ENCODE results near the gene OR7A5. TPM values are rescaled to one million over a fixed set of nuclear protein-coding genes. Genes with fewer than 3 reads are reported as not detected.

OR7A5 gene
- polyA plus RNA-seq, 1 donor from 2014 or later, result not detected

DNA sequence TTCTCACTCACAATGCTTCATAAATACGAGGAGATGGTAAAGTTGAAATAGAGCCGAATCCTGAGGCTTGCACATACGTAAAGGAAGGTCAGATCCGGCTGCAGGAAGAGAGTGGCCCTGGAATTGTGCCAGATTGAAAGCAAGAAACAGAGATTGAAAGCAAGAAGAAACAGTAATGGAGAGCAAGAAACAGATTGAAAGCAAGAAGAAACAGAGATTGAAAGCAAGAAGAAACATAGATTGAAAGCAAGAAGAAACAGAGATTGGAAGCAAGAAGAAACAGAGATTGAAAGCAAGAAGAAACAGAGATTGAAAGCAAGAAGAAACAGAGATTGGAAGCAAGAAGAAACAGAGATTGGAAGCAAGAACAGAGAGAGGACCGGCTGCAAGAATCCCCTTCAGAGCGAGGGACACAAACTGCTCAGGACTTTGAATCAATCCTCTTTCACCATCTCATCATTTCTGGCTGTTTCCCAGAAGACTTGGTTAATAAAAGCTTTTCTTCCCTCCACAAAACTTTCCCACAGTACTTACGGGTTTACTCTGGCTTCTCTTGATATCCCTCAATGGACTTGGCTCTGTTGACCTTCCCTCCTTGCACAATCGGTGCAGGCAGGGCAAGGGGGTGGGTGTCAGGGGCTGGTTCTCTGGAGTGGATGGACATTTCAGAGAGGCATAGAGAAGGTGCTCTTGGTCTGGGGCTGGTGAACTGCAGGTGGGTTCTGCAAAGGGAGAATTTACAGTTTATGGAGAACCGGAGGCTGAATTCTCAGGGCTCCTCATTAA lies 25.5 kb downstream of the OR7A5 start:
- Histone ChIP-seq H3K9me2 (ENCODE audit: insufficient read depth, low read length) (no peaks in the 10 kb centered on the region), H3K36me3 (ENCODE audit: insufficient read depth, low read length) (no peaks in the 10 kb centered on the region), H2AFZ (ENCODE audit: low read depth, low read length) (no peak overlapping the region), H3K4me3 (ENCODE audit: low read length) (no peak overlapping the region), H3K79me2 (replicated peaks; ENCODE audit: insufficient read depth, low read length) (no peaks in the 10 kb centered on the region), H3F3A (ENCODE audit: insufficient read depth, low read length, poor library complexity, severe bottlenecking) (no peaks in the 10 kb centered on the region), H4K20me1 (ENCODE audit: insufficient read depth) (no peaks in the 10 kb centered on the region), H3K27ac (ENCODE audit: low read length) (no peak overlapping the region), H3K9ac (ENCODE audit: low read length) (no peak overlapping the region), H3K9me3 (ENCODE audit: low read length) (no peaks in the 10 kb centered on the region), H3K27me3 (ENCODE audit: insufficient read depth, low read depth, low read length) (no peaks in the 10 kb centered on the region), H3K4me2 (ENCODE audit: low read length) (no peak overlapping the region)
- no peak for TF ChIP-seq SMC3 (conservative IDR thresholded peaks at IDR 0.05; ENCODE audit: poor library complexity)
- no peak for TF ChIP-seq MXI1 (conservative IDR thresholded peaks at IDR 0.05; ENCODE audit: poor library complexity, severe bottlenecking)
- TF ChIP-seq EP300 (conservative IDR thresholded peaks at IDR 0.05; ENCODE audit: poor library complexity, severe bottlenecking), result no peak
- no peak for TF ChIP-seq EZH2 (IDR thresholded peaks at IDR 0.05; ENCODE audit: borderline replicate concordance, insufficient read depth, low read length, poor library complexity, severe bottlenecking)
- no peak for TF ChIP-seq RAD21 (conservative IDR thresholded peaks at IDR 0.05)

DNA sequence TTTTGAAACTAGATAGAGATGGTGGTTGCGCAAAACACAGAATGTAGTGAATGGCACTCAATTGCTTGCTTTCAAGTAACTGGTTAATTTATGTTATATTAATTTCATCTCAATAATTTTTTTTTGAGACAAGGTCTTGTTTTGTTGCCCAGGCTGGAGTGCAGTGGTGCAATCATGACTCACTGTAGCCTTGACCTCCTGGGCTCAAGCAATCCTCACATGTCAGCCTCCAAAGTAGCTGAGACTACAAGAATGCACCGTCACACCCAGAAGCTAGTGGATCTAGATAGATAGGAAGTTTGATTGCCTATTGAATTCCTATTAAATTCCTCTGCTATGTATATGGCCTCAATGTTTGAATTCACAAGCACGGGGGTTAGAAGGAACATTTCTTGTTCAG lies 30.2 kb downstream of the OR7A5 start:
- H3K36me3 ChIP-seq (ENCODE audit: insufficient read depth, low read length), result no peaks in the 10 kb centered on the region
- no peaks in the 10 kb centered on the region for H3F3A ChIP-seq (ENCODE audit: insufficient read depth, low read length, poor library complexity, severe bottlenecking)
- no peak overlapping the region for H3K4me2 ChIP-seq (ENCODE audit: low read length)
- H2AFZ ChIP-seq (ENCODE audit: low read depth, low read length), result no peak overlapping the region
- no peaks in the 10 kb centered on the region for H3K27me3 ChIP-seq (ENCODE audit: insufficient read depth, low read depth, low read length)
- no peaks in the 10 kb centered on the region for H3K9me3 ChIP-seq (ENCODE audit: low read length)
- H3K27ac ChIP-seq (ENCODE audit: low read length), result no peak overlapping the region
- H3K79me2 ChIP-seq (replicated peaks; ENCODE audit: insufficient read depth, low read length), result no peaks in the 10 kb centered on the region
- H3K9ac ChIP-seq (ENCODE audit: low read length), result no peak overlapping the region
- no peak overlapping the region for H3K4me3 ChIP-seq (ENCODE audit: low read length)
- H3K9me2 ChIP-seq (ENCODE audit: insufficient read depth, low read length), result no peaks in the 10 kb centered on the region
- no peak for TF ChIP-seq EP300 (conservative IDR thresholded peaks at IDR 0.05; ENCODE audit: poor library complexity, severe bottlenecking)
- TF ChIP-seq MXI1 (conservative IDR thresholded peaks at IDR 0.05; ENCODE audit: poor library complexity, severe bottlenecking), result no peak
- TF ChIP-seq RAD21 (conservative IDR thresholded peaks at IDR 0.05), result no peak
- TF ChIP-seq POLR2AphosphoS5 (IDR thresholded peaks at IDR 0.05), result no peak
- TF ChIP-seq, protein P1, sequence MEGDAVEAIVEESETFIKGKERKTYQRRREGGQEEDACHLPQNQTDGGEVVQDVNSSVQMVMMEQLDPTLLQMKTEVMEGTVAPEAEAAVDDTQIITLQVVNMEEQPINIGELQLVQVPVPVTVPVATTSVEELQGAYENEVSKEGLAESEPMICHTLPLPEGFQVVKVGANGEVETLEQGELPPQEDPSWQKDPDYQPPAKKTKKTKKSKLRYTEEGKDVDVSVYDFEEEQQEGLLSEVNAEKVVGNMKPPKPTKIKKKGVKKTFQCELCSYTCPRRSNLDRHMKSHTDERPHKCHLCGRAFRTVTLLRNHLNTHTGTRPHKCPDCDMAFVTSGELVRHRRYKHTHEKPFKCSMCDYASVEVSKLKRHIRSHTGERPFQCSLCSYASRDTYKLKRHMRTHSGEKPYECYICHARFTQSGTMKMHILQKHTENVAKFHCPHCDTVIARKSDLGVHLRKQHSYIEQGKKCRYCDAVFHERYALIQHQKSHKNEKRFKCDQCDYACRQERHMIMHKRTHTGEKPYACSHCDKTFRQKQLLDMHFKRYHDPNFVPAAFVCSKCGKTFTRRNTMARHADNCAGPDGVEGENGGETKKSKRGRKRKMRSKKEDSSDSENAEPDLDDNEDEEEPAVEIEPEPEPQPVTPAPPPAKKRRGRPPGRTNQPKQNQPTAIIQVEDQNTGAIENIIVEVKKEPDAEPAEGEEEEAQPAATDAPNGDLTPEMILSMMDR (IDR thresholded peaks at IDR 0.05; ENCODE audit: poor library complexity, severe bottlenecking), result no peak
- TF ChIP-seq SMC3 (conservative IDR thresholded peaks at IDR 0.05; ENCODE audit: poor library complexity), result no peak
- no peak for TF ChIP-seq EZH2 (IDR thresholded peaks at IDR 0.05; ENCODE audit: borderline replicate concordance, insufficient read depth, low read length, poor library complexity, severe bottlenecking)
- TF ChIP-seq, protein P2, sequence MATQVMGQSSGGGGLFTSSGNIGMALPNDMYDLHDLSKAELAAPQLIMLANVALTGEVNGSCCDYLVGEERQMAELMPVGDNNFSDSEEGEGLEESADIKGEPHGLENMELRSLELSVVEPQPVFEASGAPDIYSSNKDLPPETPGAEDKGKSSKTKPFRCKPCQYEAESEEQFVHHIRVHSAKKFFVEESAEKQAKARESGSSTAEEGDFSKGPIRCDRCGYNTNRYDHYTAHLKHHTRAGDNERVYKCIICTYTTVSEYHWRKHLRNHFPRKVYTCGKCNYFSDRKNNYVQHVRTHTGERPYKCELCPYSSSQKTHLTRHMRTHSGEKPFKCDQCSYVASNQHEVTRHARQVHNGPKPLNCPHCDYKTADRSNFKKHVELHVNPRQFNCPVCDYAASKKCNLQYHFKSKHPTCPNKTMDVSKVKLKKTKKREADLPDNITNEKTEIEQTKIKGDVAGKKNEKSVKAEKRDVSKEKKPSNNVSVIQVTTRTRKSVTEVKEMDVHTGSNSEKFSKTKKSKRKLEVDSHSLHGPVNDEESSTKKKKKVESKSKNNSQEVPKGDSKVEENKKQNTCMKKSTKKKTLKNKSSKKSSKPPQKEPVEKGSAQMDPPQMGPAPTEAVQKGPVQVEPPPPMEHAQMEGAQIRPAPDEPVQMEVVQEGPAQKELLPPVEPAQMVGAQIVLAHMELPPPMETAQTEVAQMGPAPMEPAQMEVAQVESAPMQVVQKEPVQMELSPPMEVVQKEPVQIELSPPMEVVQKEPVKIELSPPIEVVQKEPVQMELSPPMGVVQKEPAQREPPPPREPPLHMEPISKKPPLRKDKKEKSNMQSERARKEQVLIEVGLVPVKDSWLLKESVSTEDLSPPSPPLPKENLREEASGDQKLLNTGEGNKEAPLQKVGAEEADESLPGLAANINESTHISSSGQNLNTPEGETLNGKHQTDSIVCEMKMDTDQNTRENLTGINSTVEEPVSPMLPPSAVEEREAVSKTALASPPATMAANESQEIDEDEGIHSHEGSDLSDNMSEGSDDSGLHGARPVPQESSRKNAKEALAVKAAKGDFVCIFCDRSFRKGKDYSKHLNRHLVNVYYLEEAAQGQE (IDR thresholded peaks at IDR 0.05; ENCODE audit: borderline replicate concordance), result no peak
- TF ChIP-seq TAF1 (IDR thresholded peaks at IDR 0.05; ENCODE audit: low read depth), result no peak
- no peaks in the 10 kb centered on the region for H4K20me1 ChIP-seq (ENCODE audit: insufficient read depth)
